HG03378 (cell line): Measurements from ENCODE around the gene ASAP2.

ENCODE experiments used
- ATAC-seq: cut with Tn5 transposase; IDR thresholded peaks from one replicate; pipeline ENCODE4 v1.9.1; 2021; ENCODE audit warnings: mild to moderate bottlenecking, moderate library complexity; ENCODE audit not compliant: unreplicated experiment

Gene ASAP2

DNA sequence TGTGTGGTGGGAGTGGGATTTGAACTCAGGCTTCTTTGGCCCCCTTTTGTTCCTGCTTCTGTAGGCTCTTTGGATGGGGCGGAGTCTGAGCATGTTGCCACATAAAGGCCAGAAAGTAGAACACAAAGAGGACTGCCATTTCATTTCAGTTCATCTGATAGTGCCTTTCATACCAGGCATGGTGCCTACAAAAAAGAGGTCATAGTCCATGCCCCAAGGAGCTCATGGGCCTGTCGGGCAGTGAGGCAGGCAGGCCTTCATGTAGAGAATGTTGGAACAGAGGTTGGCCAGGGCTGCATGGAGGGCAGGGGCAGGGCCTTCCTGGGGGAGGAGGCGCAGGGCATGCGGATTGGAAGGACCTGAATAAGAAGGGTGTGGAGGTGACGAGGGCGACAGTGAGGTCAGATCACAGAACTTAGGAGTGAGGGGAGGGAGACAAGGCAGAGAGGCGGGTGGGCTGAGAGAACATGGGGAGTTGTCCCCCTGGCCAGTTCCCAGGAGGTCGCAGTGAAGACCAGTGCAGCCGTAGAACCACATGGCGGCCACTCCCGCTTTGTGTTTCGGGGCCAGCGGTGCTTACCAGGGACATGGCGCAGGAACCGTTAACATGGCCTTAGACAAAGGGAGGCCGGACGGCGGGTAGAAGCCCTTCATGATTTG lies 167.6 kb downstream of the ASAP2 start:
- no peak for ATAC-seq

- no peak for ATAC-seq
Measured at GRCh38 chr2:9375857-9376428, 169.3 kb downstream of the ASAP2 start.

DNA sequence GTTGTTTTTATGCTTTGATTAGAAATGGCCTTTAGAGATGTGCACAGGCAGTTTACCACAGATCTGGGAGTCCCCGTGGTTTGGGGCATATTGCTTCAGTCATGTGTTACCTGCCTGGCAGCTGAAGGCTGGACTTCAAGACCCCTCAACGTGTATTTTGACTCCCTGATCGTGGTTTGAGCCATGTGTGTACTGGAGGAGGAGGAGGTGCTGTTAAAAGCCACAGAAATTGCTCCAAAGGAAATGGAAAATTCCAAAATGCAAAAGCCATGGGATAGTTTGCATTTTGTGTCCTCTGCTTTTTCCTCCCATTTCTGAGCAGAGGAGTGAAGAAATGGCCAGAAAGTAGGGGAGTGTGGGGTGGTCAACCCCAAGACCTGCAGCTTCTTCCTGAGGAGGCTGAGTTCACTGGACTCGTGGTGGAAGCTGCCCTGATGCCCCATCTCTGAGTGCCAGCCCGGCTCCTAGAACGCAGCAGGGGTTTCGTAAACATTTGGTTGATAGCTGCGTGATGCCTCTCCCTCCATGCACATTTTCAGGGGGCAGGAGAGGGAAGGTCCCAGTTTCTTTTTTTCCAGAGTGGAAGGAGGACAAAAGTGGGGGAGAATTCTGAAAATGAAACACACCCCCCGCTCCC lies 171.0 kb downstream of the ASAP2 start:
- no peak for ATAC-seq

DNA sequence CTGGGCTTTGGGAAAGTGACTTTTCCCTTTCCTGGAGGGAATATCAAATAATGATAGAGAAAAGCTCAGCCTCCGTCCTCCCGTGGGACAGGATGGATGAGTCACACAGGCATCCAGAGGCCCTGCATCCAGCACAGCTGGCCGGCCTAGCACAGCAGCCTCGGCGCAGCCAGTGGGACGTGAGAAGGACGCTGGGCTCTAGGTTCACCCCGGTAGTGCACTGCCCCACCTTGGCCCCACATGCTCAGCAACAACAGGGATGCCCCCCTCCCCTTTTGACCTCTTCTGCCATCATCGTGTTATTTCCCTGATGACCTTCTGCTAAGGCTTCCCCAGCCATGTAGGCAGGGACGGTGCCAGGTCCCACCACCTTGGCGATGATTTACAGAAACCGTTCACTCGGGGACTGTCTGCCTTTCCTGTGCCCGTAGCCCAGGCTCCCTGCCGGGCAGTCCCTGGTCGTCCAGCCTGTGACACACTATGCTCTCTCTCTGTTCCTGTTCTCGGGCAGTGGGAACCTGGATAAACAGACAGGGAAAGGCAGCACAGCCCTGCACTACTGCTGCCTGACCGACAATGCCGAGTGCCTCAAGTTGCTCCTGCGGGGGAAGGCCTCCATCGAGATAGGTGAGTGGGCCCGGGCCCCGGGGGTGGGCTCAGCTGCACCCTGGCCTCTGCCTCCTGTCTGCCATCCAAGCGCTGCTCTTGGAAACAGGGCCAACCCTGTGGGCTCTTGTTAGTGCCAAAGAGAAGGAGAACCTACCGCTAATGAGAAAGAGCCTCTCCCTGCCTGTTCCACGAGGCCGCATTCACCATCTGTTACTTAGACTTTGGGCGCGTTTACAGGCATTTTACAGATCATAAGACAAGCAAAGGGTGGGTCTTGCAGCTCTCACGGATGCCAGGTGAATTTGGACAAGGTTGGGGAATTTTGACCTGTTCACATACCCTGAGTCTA lies 172.1 kb downstream of the ASAP2 start:
- ATAC-seq = no peak

GRCh38 chr2:9379391-9379755 lies 172.8 kb downstream of the ASAP2 start:
- no peak for ATAC-seq

- no peak for ATAC-seq
Measured at GRCh38 chr2:9380702-9381628, 174.4 kb downstream of the ASAP2 start.

DNA sequence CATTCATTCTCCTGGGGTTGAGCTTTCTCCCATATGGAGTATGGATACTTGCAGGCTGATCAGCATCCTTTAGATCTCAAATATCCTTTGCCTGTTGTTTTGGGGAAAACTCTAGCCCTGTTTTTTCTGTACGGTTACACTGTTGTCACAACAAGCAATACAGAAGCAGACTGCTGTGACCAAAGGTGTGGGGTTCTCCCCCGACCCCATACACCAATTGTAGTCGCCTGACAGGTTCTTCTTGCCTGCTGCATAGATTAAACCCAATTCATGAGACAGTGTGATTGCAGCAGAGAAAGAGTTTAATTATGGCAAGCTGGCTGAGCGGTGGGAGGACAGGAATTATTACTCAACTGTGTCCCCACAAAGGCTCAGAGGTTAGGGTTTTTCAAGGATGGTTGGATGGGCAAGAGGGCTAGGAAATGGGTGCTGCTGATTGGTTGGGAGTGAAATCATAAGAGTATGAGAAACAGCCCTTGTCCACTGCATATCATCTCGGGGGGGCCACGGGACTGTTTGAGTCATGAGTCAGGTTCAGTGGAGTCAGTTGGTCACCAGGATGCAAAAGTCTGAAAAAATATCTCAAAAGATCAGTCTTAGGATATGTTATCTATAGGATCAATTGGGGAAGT lies 176.1 kb downstream of the ASAP2 start:
- ATAC-seq = no peak

GRCh38 chr2:9384521-9384920 lies 177.9 kb downstream of the ASAP2 start:
- no peak for ATAC-seq

DNA sequence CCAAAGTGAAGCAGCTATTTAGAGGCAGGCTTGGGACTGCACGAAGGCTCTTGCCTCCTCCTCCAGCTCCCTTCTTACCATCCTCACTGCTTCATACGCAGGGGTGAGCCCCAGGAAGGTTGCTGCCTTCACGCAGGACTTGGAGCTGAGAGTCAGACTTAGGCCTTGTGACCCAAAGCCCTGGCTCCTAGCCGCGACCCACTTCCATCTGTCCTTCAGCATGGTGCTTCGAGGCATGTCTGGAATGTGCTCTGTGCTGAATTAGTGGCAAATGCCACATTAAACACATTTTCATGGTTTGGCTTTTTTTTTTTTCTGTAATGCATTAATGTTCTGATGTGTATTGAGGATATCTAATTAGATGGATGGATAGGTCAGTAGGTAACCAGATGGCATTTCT lies 179.2 kb downstream of the ASAP2 start:
- ATAC-seq = no peak

DNA sequence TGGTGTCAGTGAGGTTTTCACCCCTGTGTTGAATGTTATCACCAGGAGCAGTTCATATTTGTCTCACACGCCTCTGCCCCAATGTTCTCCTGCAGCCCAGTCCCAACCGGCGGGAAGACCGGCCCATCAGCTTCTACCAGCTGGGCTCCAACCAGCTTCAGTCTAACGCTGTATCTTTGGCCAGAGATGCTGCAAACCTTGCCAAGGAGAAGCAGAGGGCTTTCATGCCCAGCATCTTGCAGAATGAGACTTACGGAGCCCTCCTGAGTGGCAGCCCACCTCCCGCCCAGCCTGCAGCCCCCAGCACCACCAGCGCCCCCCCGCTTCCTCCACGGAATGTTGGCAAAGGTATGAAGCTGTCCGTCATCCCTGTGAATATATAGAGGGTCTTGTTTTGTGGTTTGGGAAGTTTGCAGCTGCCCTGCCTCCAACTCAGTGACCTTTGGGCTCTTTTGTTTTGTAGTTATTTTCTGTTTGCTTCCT lies 181.6 kb downstream of the ASAP2 start:
- ATAC-seq = no peak

GRCh38 chr2:9388950-9389911 lies 182.6 kb downstream of the ASAP2 start:
- ATAC-seq = no peak

DNA sequence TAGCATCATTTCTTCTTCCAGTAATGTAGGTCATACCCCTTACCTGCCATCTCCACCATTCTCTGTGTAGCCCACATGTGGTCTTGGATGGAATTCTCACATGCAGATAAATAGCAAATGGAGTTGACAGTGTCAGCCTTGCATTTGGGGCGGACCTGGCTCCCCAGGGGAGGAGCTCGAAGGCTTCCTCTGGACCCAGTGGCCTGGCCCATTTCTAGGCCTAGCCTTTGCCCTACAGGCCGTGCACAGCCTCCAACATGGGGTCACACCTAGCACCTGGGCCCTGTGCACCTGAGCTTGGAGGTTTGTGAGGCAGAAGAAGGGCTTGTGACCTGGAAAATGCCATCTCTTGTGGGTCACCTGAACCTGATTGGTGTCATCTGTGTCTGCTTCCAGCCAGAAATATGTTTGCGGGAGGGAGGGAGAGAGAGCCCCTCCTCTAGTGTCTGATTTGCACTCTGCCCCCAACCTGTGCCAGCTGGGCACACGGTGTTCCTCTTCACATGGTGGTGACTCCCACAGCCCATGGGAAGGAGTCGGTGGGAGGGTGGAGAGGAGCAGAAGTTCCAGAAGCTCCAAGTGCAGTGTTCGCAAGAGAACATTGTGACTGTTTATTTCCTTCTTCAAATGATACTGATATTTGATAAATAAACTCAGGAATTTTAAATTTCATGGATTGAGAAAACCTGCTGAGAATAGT lies 183.7 kb downstream of the ASAP2 start:
- ATAC-seq = no peak

GRCh38 chr2:9390991-9391390 lies 184.4 kb downstream of the ASAP2 start:
- no peak for ATAC-seq

GRCh38 chr2:9391961-9392720 lies 185.5 kb downstream of the ASAP2 start:
- no peak for ATAC-seq

- no peak for ATAC-seq
Measured at GRCh38 chr2:9392898-9393765, 186.5 kb downstream of the ASAP2 start.

- ATAC-seq = no peak
Measured at GRCh38 chr2:9394816-9395215, 188.2 kb downstream of the ASAP2 start.
